ENCODE measurements around the gene ALG1.
"Not testable (repeated sequence)": the region's sequence is repeated elsewhere in the genome, so short reads cannot be mapped to it uniquely, and the experiment has no call there.

- TF ChIP-seq CTCF (IDR thresholded peaks at IDR 0.05; ENCODE audit: poor library complexity); EZH2 (IDR thresholded peaks at IDR 0.05; ENCODE audit: borderline replicate concordance); EZH2phosphoT487 (IDR thresholded peaks at IDR 0.05; ENCODE audit: low read depth, severe bottlenecking, unreplicated experiment): not testable (repeated sequence)
These were observed 39.3 kb downstream of the ALG1 start for GRCh38 chr16:5110933-5111332.
